ENCODE measurements around the gene HIPK2.

Gene HIPK2

DNA sequence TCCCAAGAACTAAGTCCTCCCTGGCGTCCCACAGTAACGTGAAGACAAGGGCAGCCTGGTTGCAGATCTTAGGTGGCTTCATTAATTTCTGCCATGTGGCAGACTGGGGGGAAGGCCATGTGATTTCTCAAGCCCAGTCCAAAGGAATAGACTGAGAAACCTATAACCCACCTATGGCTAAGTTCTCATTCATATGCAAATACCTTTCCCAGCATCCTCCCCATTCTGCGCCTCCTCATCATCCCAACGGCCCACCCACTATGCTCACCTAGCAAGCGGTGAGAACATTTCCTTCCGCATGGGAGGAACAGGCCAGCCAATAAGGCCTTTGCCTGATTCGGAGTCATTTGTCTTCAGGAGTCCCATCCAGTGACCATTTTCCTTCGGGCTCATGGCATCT is 262.5 kb downstream of the HIPK2 start:
- no peak overlapping the region for H3K4me3 ChIP-seq (ENCODE audit: low read length)
- no peak for DNase-seq (ENCODE audit: low read depth, low spot score)
